Liver (tissue), 9 donors: ENCODE data around the gene CHERP. TPM values are rescaled to one million over a fixed set of nuclear protein-coding genes. Genes with fewer than 3 reads are reported as not detected.
"Not testable (repeated sequence)": the region's sequence is repeated elsewhere in the genome, so short reads cannot be mapped to it uniquely, and the experiment has no call there.

ENCODE experiments used
- DNase-seq: peaks from one replicate; pipeline ENCODE4 v3.0.0-alpha.2; 2017; ENCODE audit warnings: low spot score
- H3K27ac ChIP-seq, 2 donors: one replicate each; pipeline ENCODE4 v1.7.0; 2013; ENCODE audit warnings: inconsistent platforms in 2 of 2, low read length in 2 of 2, control low read depth in 1 of 2, low read depth in 1 of 2, mild to moderate bottlenecking in 1 of 2
- H3K27me3 ChIP-seq, 4 donors: one replicate each; pipeline versions ENCODE4 v1.6.1 to v1.7.0; 2013; ENCODE audit warnings: low read length in 3 of 4, inconsistent platforms in 1 of 4, mild to moderate bottlenecking in 1 of 4, moderate library complexity in 1 of 4; ENCODE audit not compliant: control insufficient read depth in 4 of 4, insufficient read depth in 4 of 4
- H3K36me3 ChIP-seq, 4 donors: one replicate each; pipeline versions ENCODE4 v1.6.1 to v1.7.0; 2013; ENCODE audit warnings: low read length in 3 of 4, mild to moderate bottlenecking in 3 of 4, low read depth in 1 of 4, moderate library complexity in 1 of 4; ENCODE audit not compliant: control insufficient read depth in 4 of 4, insufficient read depth in 3 of 4
- H3K4me1 ChIP-seq, 4 donors: one replicate each; pipeline versions ENCODE4 v1.6.1 to v1.7.0; 2013; ENCODE audit warnings: low read length in 3 of 4, mild to moderate bottlenecking in 3 of 4, moderate library complexity in 1 of 4; ENCODE audit not compliant: control insufficient read depth in 4 of 4, insufficient read depth in 4 of 4
- H3K4me3 ChIP-seq, 3 donors: one replicate each; pipeline versions ENCODE4 v1.6.1 to v1.7.0; 2013; ENCODE audit warnings: low read length in 3 of 3, control low read depth in 1 of 3, low read depth in 1 of 3, mild to moderate bottlenecking in 1 of 3
- H3K9ac ChIP-seq, 2 donors: one replicate each; pipeline ENCODE4 v1.7.0; 2013; ENCODE audit warnings: low read length in 2 of 2, mild to moderate bottlenecking in 2 of 2, moderate library complexity in 2 of 2, control low read depth in 1 of 2, low read depth in 1 of 2
- H3K9me3 ChIP-seq, 4 donors: one replicate each; pipeline versions ENCODE4 v1.6.1 to v1.7.0; 2013; ENCODE audit warnings: low read length in 3 of 4; ENCODE audit not compliant: control insufficient read depth in 4 of 4
- CTCF ChIP-seq: fragments of 150-350 bp; IDR thresholded peaks from 2 replicates; pipeline ENCODE4 v1.5.1; 2017; ENCODE audit warnings: improper control_type of control experiment, low read depth, low read length; ENCODE audit not compliant: missing input control
- EGR1 ChIP-seq, 2 donors: IDR thresholded peaks; 2 replicates each; pipeline ENCODE4 v1.6.1; 2016 to 2018; ENCODE audit warnings: antibody characterized with exemption in 2 of 2, low read depth in 2 of 2
- FOXA1 ChIP-seq: IDR thresholded peaks from 2 replicates; pipeline ENCODE4 v1.6.1; 2016; ENCODE audit warnings: antibody characterized with exemption
- HNF4A ChIP-seq, 2 donors: conservative IDR thresholded peaks; 2 replicates each; pipeline ENCODE4 v1.6.1; 2016; ENCODE audit warnings: antibody characterized with exemption in 2 of 2, mild to moderate bottlenecking in 2 of 2
- MAX ChIP-seq: IDR thresholded peaks from 2 replicates; pipeline ENCODE4 v1.6.1; 2016; ENCODE audit warnings: antibody characterized with exemption
- NR2F2 ChIP-seq: IDR thresholded peaks from 2 replicates; pipeline ENCODE4 v1.6.1; 2016; ENCODE audit warnings: antibody characterized with exemption
- REST ChIP-seq: IDR thresholded peaks from 2 replicates; pipeline ENCODE4 v1.6.1; 2016; ENCODE audit warnings: antibody characterized with exemption, mild to moderate bottlenecking
- RXRA ChIP-seq, 2 donors: IDR thresholded peaks; 2 replicates each; pipeline ENCODE4 v1.6.1; 2017 to 2018; ENCODE audit warnings: antibody characterized with exemption in 2 of 2, mild to moderate bottlenecking in 1 of 2
- YY1 ChIP-seq: IDR thresholded peaks from 2 replicates; pipeline ENCODE4 v1.6.1; 2016; ENCODE audit warnings: antibody characterized with exemption, mild to moderate bottlenecking
- WGBS: extraction: QIAGEN DNeasy Blood & Tissue Kit; methylation state at CpG from one replicate; pipeline ENCODE4 v1.1.7; 2013; 5-methylcytosine and 5-hydroxymethylcytosine counted together
- polyA plus RNA-seq, 2 donors: library from polyadenylated mRNA; stranded (reverse) in 1 of 2; unstranded in 1 of 2; fragments of 200-250 nt in 1 of 2; fragments of >200 nt in 1 of 2; fragmentation: Nextera tagmentation in 1 of 2; extraction: Ambion mirVana in 1 of 2; gene quantifications; one replicate each; pipeline versions ENCODE4 v1.2.1 to v1.2.3, GENCODE V29; 2013 to 2015
- total RNA-seq, 2 donors: library from RNA; depleted of rRNA; stranded (reverse); fragments of >200 nt; gene quantifications; one replicate each; pipeline ENCODE4 v1.2.3, GENCODE V29; 2014
- donor health status: healthy.
- donor health status: healthy.
- donor health status: healthy.
- donor health status: healthy.
- donor health status: healthy.

Gene CHERP
- total and polyA plus RNA-seq, 4 donors: 8.5 to 14.0 (median 9.0) TPM

GRCh38 chr19:16548956-16549355, 6.7 kb upstream of the CHERP start:
- no peak overlapping the region for H3K27ac ChIP-seq
- 96% methylated on average over 4 of the region's 4 CpGs for WGBS
- TF ChIP-seq REST (no peak), CTCF (no peak), YY1 (no peak), FOXA1 (no peak), HNF4A (conservative IDR thresholded peaks at IDR 0.05) (no peak), MAX (no peak)
- peaks cover 0 to 12% (median 9%) of the 10 kb centered on the region in 4 donors for H3K4me1 ChIP-seq
- H3K27me3 ChIP-seq: no peaks in the 10 kb centered on the region
- H3K4me3 ChIP-seq: no peak overlapping the region
- H3K9me3 ChIP-seq: no peaks in the 10 kb centered on the region
- H3K36me3 ChIP-seq: peaks cover 8 to 18% (median 9%) of the 10 kb centered on the region in 4 donors
- no peak overlapping the region for H3K9ac ChIP-seq
- DNase-seq: no peak

GRCh38 chr19:16544473-16545231, 2.4 kb upstream of the CHERP start:
- TF ChIP-seq REST (no peak), EGR1 (IDR thresholded peaks at IDR 0.05; ENCODE audit: low read depth in 2 of 2) (no peak), FOXA1 (no peak), NR2F2 (no peak), RXRA (IDR thresholded peaks at IDR 0.05) (no peak)
- WGBS: 94% methylated on average over 11 of the region's 11 CpGs
- no peak overlapping the region for H3K4me3 ChIP-seq
- DNase-seq: no peak
- peaks cover 11 to 47% (median 41%) of the 10 kb centered on the region in 4 donors for H3K4me1 ChIP-seq
- H3K36me3 ChIP-seq: peaks cover 0 to 2% (median 1%) of the 10 kb centered on the region in 4 donors
- no peaks in the 10 kb centered on the region for H3K27me3 ChIP-seq
- no peak overlapping the region for H3K27ac ChIP-seq
- H3K9ac ChIP-seq: no peak overlapping the region
- H3K9me3 ChIP-seq: no peaks in the 10 kb centered on the region

GRCh38 chr19:16543734-16544133, 1.5 kb upstream of the CHERP start:
- H3K4me3 ChIP-seq, DNase-seq, H3K9me3 ChIP-seq, H3K27me3 ChIP-seq, H3K9ac ChIP-seq, H3K27ac ChIP-seq, H3K36me3 ChIP-seq: not testable (repeated sequence)
- peaks cover 11 to 52% (median 43%) of the 10 kb centered on the region in 4 donors for H3K4me1 ChIP-seq
- WGBS: 88% methylated on average over 6 of the region's 6 CpGs
